Colon (tissue), 2 donors: ENCODE results near the gene BRPF3.
"Not testable (repeated sequence)": the region's sequence is repeated elsewhere in the genome, so short reads cannot be mapped to it uniquely, and the experiment has no call there.

Experiments used
- FAIRE-seq: peaks from 2 replicates; lab custom pipeline; 2012; peaks lifted over from hg19 to GRCh38; lab: Jason Lieb, UNC
- donor health status: control.
- donor health status: control.

BRPF3 gene

DNA sequence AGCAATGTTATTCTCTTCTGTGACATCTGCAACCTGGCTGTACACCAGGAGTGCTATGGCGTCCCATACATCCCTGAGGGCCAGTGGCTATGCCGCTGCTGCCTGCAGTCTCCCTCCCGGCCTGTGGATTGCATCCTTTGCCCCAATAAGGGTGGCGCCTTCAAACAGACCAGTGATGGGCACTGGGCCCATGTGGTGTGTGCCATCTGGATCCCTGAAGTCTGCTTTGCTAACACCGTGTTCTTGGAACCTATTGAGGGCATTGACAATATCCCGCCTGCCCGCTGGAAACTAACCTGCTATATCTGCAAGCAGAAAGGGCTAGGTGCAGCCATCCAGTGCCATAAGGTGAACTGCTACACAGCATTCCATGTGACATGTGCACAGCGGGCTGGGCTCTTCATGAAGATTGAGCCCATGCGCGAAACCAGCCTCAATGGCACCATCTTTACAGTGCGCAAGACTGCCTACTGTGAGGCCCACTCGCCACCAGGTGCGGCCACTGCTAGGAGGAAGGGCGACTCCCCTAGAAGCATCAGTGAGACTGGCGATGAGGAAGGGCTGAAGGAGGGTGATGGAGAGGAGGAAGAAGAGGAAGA, 4.6 kb downstream of the BRPF3 start:
- no peak for FAIRE-seq

DNA sequence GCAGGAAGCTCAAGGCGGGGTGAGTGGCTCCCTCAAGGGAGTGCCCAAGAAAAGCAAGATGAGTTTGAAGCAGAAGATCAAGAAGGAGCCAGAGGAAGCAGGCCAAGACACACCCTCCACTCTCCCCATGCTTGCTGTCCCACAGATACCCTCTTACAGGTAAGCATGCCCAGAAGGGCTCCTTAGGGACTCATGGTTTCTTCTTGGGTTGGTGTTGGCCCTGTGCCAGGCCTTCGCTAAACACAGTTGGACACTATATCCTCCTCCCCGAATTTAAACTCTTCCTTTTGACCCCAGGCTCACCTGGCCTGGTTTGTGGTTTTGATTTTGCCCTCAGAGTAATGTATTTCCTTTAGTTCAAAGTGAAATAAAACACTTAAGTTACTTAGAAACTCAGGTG, 5.1 kb downstream of the BRPF3 start:
- FAIRE-seq: no peak

DNA sequence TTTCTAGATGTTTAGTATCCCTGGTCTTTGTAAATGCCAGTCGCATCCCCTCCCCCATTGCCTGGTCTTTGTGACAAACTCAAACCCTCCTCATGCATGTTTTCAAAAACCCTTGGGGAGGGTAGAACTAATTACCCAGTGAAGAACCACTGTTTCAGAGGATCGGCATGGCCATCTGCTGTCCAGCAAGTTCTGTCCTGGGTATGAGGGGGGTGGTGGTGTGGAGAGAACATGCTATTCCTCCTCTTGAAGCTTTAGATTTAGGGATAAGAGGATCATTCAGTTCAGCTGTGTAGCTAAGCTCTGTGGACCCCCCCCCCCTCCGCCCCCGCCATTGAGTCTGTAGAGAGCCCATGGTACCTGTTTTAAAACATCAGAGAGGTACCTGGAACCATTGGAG, 5.6 kb downstream of the BRPF3 start:
- FAIRE-seq: no peak

GRCh38 chr6:36204068-36204753, 7.7 kb downstream of the BRPF3 start:
- FAIRE-seq: no peak

DNA sequence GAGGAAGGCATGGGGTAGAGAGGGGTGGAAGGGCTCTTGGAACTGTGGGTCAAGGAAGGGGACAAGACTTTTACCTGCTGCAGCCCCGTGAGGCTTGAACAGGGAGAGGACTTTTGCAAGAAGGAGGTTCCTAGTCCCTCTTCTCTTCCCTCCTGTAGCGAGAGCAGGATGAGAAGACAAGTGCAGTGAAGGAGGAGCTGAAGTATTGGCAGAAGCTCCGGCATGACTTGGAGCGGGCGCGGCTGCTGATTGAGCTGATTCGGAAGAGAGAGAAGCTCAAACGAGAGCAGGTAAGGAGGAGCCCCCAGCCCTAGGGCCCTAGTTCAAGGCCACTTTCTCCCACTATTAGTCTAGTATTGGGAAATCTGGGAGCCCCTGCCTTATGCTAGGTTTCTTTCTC, 10.6 kb downstream of the BRPF3 start:
- no peak for FAIRE-seq

GRCh38 chr6:36209606-36210005, 13.1 kb downstream of the BRPF3 start:
- no peak for FAIRE-seq

GRCh38 chr6:36210182-36210581, 13.6 kb downstream of the BRPF3 start:
- FAIRE-seq: no peak

DNA sequence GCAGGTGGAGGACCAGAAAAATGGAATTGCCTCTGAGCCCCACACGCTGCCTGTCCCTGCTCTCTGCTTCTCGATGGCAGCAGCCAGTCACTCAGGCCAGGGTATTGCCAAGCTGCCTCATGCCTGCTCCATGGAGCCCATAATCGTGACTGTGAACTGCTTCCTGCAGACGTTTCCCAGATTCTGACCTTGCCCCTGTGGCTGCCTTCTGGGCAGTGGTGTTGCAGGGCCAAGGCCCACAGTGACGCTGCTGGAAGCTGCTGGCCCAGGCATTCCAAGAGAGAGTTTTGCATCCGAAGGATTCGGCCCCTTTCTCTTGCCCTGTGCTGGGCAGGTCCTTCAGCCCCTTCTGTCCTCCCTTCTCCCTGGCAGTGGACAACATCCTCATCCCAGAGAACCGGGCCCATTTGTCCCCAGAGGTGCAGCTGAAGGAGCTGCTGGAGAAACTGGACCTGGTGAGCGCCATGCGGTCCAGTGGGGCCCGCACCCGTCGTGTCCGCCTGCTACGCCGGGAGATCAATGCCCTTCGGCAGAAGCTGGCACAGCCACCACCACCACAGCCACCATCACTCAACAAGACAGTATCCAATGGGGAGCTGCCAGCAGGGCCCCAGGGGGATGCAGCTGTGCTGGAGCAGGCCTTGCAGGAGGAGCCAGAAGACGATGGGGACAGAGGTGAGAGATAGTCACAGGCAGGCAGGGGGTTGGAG, 14.5 kb downstream of the BRPF3 start:
- FAIRE-seq: no peak

DNA sequence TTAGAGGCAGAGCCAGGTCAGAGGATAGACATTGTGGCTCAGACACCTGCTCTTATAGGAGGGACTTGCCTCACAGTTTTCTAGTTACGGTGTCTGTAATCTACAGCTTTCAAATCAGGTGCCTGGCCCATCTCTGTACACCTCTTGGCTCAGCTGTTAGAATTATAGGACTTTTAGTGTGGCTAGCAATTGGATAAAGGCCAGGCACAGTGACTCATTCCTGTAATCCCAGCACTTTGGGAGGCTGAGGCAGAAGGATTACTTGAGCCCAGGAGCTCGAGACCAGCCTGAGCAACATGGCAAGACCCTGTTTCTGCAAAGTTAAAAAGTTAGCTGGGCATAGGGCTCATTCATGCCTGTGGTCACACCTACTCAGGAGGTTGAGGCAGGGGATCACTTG, 20.0 kb downstream of the BRPF3 start:
- no peak for FAIRE-seq

GRCh38 chr6:36217188-36217587, 20.6 kb downstream of the BRPF3 start:
- FAIRE-seq: no peak

GRCh38 chr6:36217946-36218345, 21.4 kb downstream of the BRPF3 start:
- no peak for FAIRE-seq

DNA sequence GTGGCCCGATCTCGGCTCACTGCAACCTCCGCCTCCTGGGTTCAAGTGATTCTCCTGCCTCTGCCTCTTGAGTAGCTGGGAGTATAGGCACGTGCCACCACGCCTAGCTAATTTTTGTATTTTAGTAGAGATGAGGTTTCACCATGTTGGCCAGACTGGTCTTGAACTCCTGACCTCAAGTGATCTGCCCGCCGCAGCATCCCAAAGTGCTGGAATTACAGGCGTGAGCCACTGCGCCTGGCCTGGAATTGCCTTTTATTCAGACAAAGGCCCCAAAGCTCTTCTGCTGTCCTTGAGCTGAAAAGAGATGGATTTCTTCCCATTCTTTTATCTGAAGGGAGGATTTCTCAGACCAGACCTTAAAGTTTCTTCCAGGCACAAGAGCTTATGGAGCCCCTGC, 22.0 kb downstream of the BRPF3 start:
- FAIRE-seq: not testable (repeated sequence)

GRCh38 chr6:36219081-36219480, 22.5 kb downstream of the BRPF3 start:
- FAIRE-seq: no peak

GRCh38 chr6:36220226-36220625, 23.7 kb downstream of the BRPF3 start:
- no peak for FAIRE-seq

DNA sequence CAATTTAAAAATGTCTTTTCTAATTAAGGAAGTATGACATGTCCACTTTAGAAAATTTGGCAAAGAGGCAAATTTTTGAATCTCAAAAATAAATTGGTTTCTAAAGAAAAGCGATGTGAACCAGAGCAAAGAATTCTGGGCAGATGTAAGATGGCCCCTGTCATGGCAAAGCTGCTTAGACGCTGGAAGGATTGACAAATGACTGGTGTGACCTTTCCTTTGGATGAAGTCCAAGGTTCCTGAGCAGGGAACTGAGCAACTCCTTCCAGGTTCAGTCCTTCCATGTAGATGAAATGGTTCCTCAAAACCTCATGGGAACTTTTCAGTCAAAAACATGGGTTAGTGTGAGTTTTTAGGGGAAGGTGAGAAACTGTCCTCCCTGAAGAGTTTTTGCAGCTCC, 25.1 kb downstream of the BRPF3 start:
- FAIRE-seq: no peak

- FAIRE-seq: no peak
Measured at GRCh38 chr6:36222924-36223323, 26.4 kb downstream of the BRPF3 start.

- no peak for FAIRE-seq
Measured at GRCh38 chr6:36223706-36224105, 27.2 kb downstream of the BRPF3 start.

GRCh38 chr6:36224918-36225461, 28.4 kb downstream of the BRPF3 start:
- no peak for FAIRE-seq

DNA sequence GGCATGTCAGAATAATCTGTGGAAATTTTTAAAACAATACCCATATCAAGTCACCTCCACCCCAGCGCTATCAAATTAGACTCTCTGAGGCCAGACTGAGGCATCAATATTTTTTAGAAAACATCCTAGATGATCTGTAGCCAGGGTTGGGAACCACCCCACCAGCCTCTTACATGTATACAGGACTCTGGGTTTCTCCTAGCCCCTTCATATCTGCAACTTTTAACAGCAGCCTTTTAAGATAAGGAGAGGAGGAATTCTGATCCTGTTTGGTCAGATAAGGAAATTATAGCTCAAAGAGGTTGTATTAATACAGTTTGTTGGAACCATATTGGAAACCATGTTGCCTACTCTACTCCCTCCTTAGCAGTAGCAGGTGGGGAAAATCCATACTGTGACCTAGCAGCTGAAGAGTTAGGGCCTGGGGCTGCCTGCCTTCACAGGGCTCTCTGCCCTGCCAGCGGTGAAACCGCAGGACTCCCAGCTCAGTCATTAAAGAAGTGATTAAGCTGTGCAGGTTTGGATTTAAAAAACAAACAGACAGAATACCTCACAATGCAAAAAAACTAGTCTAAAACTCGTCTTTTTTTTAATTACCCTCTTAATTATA, 30.0 kb downstream of the BRPF3 start:
- no peak for FAIRE-seq

- FAIRE-seq: no peak
Measured at GRCh38 chr6:36227379-36228228, 31.1 kb downstream of the BRPF3 start.

- FAIRE-seq: no peak
Measured at GRCh38 chr6:36229223-36229622, 32.7 kb downstream of the BRPF3 start.

- no peak for FAIRE-seq
Measured at GRCh38 chr6:36230371-36230770, 33.8 kb downstream of the BRPF3 start.
